ENCODE results near the gene RABL6. TPM values are rescaled to one million over a fixed set of nuclear protein-coding genes. Genes with fewer than 3 reads are reported as not detected.

Gene RABL6
- total RNA-seq, 1 experiment from 2014 or later = 68.9 TPM

DNA sequence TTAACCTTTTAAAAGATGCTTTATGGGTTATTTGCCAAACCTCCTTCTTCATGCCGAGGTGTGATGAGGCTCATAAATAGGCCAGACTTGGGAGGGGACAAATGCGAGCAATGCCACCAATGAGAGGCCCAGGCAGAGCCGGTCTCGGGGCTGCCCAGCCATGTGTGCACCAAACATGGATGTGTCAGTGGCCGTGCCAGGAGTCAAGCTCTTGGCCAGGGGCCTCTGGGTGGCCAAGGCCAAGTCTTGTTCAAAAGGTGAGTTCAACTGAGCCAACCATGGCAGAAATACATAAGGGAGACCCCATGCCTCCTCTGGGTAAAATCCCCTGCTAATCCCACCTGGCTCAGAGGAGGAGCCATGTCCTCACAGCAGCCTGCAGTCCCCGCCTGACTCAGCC, 32.6 kb upstream of the RABL6 start:
- DNase-seq = no peak
- intact Hi-C loops (cut with micrococcal nuclease; ENCODE audit: unreplicated experiment) = no loop called here
- Mint-ChIP-seq H3K9me3 (ENCODE audit: low read depth, unreplicated experiment) (no peaks in the 10 kb centered on the region), H3K27ac (ENCODE audit: unreplicated experiment) (no peak overlapping the region), H3K36me3 (ENCODE audit: insufficient read depth, unreplicated experiment) (no peaks in the 10 kb centered on the region), H3K4me3 (ENCODE audit: low read depth, unreplicated experiment) (no peak overlapping the region), H3K4me1 (ENCODE audit: low read depth, unreplicated experiment) (peaks cover 16% of the 10 kb centered on the region), H3K27me3 (ENCODE audit: unreplicated experiment) (peaks cover 43% of the 10 kb centered on the region)
- no TSS peak for BruUV-seq (replicated peaks)
- TF ChIP-seq, protein P1, sequence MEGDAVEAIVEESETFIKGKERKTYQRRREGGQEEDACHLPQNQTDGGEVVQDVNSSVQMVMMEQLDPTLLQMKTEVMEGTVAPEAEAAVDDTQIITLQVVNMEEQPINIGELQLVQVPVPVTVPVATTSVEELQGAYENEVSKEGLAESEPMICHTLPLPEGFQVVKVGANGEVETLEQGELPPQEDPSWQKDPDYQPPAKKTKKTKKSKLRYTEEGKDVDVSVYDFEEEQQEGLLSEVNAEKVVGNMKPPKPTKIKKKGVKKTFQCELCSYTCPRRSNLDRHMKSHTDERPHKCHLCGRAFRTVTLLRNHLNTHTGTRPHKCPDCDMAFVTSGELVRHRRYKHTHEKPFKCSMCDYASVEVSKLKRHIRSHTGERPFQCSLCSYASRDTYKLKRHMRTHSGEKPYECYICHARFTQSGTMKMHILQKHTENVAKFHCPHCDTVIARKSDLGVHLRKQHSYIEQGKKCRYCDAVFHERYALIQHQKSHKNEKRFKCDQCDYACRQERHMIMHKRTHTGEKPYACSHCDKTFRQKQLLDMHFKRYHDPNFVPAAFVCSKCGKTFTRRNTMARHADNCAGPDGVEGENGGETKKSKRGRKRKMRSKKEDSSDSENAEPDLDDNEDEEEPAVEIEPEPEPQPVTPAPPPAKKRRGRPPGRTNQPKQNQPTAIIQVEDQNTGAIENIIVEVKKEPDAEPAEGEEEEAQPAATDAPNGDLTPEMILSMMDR (IDR thresholded peaks at IDR 0.05; ENCODE audit: unreplicated experiment) = no peak
- CTCF ChIA-PET = interaction anchor here (0.6 kb wide), 2 partner anchors 14 to 39 kb away, joined by 3 to 4 read pairs; no protein-coding TSS in a partner anchor

DNA sequence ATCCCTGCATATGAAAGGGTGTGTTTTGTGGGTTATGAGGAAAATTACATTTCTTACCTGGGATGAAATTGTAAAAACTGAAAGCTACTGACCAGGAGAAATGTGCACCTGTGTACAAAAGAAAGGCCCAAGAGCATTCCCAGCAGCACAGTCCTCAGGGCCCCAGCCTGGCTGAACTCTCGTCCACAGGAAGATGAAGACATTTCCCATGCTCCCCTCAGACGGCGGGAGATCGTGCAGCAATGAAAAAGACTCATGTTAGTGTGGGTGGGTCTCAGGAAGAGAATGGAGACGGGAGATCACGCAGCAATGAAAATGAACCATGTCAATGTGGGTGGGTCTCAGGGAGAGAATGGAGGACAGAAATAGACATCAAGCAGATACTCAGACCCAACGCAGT, 30.8 kb upstream of the RABL6 start:
- H3K27ac Mint-ChIP-seq (ENCODE audit: unreplicated experiment) = no peak overlapping the region

DNA sequence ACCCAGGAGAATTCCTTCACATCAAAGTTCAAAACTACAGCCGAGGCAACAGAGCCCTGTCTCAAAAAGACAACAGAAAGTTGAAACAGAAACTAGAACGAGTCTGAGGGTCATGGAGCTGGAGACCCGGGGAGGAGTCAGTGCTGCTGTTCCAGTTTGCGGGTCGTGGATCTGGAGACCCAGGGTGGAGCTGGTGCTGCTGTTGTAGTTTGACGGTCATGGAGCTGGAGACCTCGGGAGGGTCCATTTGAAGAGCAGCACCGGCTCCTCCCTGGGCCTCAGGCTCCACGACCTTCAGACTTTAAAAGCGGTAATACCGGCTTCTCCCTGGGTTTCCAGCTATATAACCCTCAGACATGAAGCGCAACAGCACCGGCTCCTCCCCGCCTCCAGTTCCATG, 30.4 kb upstream of the RABL6 start:
- intact Hi-C loops (cut with micrococcal nuclease; ENCODE audit: unreplicated experiment) = no loop called here
- peaks cover 57% of the 10 kb centered on the region for H3K27me3 Mint-ChIP-seq (ENCODE audit: unreplicated experiment)
- no peaks in the 10 kb centered on the region for H3K9me3 Mint-ChIP-seq (ENCODE audit: low read depth, unreplicated experiment)
- CTCF ChIA-PET = no interaction called here
- H3K4me1 Mint-ChIP-seq (ENCODE audit: low read depth, unreplicated experiment) = peaks cover 16% of the 10 kb centered on the region
- BruUV-seq (replicated peaks) = no TSS peak
- no peak for DNase-seq
- H3K27ac Mint-ChIP-seq (ENCODE audit: unreplicated experiment) = no peak overlapping the region
- H3K36me3 Mint-ChIP-seq (ENCODE audit: insufficient read depth, unreplicated experiment) = no peaks in the 10 kb centered on the region
- TF ChIP-seq, protein P1 (IDR thresholded peaks at IDR 0.05; ENCODE audit: unreplicated experiment) = no peak
- H3K4me3 Mint-ChIP-seq (ENCODE audit: low read depth, unreplicated experiment) = peak overlapping the region; percentile 6

More for the DNA sequence above, 30.8 kb upstream of the RABL6 start:
- CTCF ChIA-PET = no interaction called here
- intact Hi-C loops (cut with micrococcal nuclease; ENCODE audit: unreplicated experiment) = no loop called here
- Mint-ChIP-seq H3K4me1 (ENCODE audit: low read depth, unreplicated experiment) (peaks cover 16% of the 10 kb centered on the region), H3K27me3 (ENCODE audit: unreplicated experiment) (peaks cover 57% of the 10 kb centered on the region), H3K9me3 (ENCODE audit: low read depth, unreplicated experiment) (no peaks in the 10 kb centered on the region), H3K36me3 (ENCODE audit: insufficient read depth, unreplicated experiment) (no peaks in the 10 kb centered on the region), H3K4me3 (ENCODE audit: low read depth, unreplicated experiment) (peak overlapping the region; percentile 6)
- TF ChIP-seq, protein P1 (IDR thresholded peaks at IDR 0.05; ENCODE audit: unreplicated experiment) = no peak
- DNase-seq = no peak
- BruUV-seq (replicated peaks) = no TSS peak

DNA sequence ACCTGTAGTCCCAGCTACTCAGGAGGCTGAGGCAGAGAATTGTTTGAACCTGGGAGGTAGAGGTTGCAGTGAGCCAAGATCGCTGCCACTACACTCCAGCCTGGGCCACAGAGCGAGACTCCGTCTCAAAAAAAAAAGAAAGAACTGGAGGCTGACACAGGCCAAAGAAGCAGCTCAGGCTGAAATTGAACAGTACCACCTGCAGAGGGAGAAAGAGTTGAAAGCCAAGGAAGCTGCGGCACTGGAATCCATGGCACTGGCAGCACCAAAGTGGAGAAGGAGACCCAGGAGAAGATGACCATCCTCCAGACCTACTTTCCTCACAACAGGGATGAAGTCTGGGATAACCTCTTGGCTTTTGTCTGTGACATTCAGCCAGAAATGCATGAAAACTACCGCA, 27.9 kb upstream of the RABL6 start:
- H3K4me1 Mint-ChIP-seq (ENCODE audit: low read depth, unreplicated experiment) = peaks cover 23% of the 10 kb centered on the region
- no peaks in the 10 kb centered on the region for H3K9me3 Mint-ChIP-seq (ENCODE audit: low read depth, unreplicated experiment)
- H3K4me3 Mint-ChIP-seq (ENCODE audit: low read depth, unreplicated experiment) = no peak overlapping the region
- no peak overlapping the region for H3K27ac Mint-ChIP-seq (ENCODE audit: unreplicated experiment)
- H3K27me3 Mint-ChIP-seq (ENCODE audit: unreplicated experiment) = peaks cover 57% of the 10 kb centered on the region
- TF ChIP-seq, protein P1 (IDR thresholded peaks at IDR 0.05; ENCODE audit: unreplicated experiment) = no peak
- no peaks in the 10 kb centered on the region for H3K36me3 Mint-ChIP-seq (ENCODE audit: insufficient read depth, unreplicated experiment)
- no peak for DNase-seq
- BruUV-seq (replicated peaks) = no TSS peak
- intact Hi-C loops (cut with micrococcal nuclease; ENCODE audit: unreplicated experiment) = no loop called here
- CTCF ChIA-PET = no interaction called here
